HepG2 (cell line): ENCODE measurements around the gene IP6K3. TPM values are rescaled to one million over a fixed set of nuclear protein-coding genes. Genes with fewer than 3 reads are reported as not detected.

Experiments used
- AGO2 ChIP-seq: fragments of 200-400 bp; formaldehyde crosslinking; optimal IDR thresholded peaks from 2 replicates; pipeline ENCODE3; 2017; ENCODE audit warnings: mild to moderate bottlenecking, low read depth, low read length, moderate library complexity
- CENPBD1 ChIP-seq: sonication (generic); formaldehyde crosslinking; IDR thresholded peaks from 2 replicates; pipeline ENCODE4 v1.8.0; 2022; ENCODE audit warnings: missing genetic modification reagents, low read depth, mild to moderate bottlenecking, borderline replicate concordance
- DPF2 ChIP-seq: sonication (generic); formaldehyde crosslinking; IDR thresholded peaks from 2 replicates; pipeline ENCODE4 v1.4.0; 2020; ENCODE audit warnings: mild to moderate bottlenecking, low read depth, missing genetic modification reagents, borderline replicate concordance
- EP300 ChIP-seq, 3 experiments: sonication (generic) in 1 of 3; formaldehyde crosslinking in 1 of 3; IDR thresholded peaks; 2 replicates each; pipeline versions ENCODE4 v1.5.1 to v1.6.1; 2011 to 2020; ENCODE audit warnings: low read depth in 2 of 3, low read length in 2 of 3, borderline replicate concordance in 1 of 3, improper control_type of control experiment in 1 of 3, mild to moderate bottlenecking in 1 of 3, missing genetic modification reagents in 1 of 3, moderate library complexity in 1 of 3
- ESRRA ChIP-seq: sonication (generic); formaldehyde crosslinking; IDR thresholded peaks from 2 replicates; pipeline ENCODE4 v1.5.1; 2020; ENCODE audit warnings: mild to moderate bottlenecking, low read depth, missing genetic modification reagents
- HHEX ChIP-seq: IDR thresholded peaks from 2 replicates; pipeline ENCODE4 v1.6.1; 2016; ENCODE audit warnings: control low read depth
- HNRNPK ChIP-seq: fragments of 200-400 bp; formaldehyde crosslinking; IDR thresholded peaks from 2 replicates; pipeline ENCODE4 v1.6.1; 2018; ENCODE audit warnings: low read length, low read depth, moderate library complexity, mild to moderate bottlenecking; ENCODE audit not compliant: poor library complexity, severe bottlenecking
- NFKB2 ChIP-seq: sonication (generic); formaldehyde crosslinking; IDR thresholded peaks from 2 replicates; pipeline ENCODE4 v1.4.0; 2020; ENCODE audit warnings: missing genetic modification reagents, borderline replicate concordance
- NKX3-1 ChIP-seq: sonication (generic); formaldehyde crosslinking; IDR thresholded peaks from 2 replicates; pipeline ENCODE4 v1.5.0; 2020; ENCODE audit warnings: missing genetic modification reagents
- PLSCR1 ChIP-seq: sonication (generic); formaldehyde crosslinking; IDR thresholded peaks from 2 replicates; pipeline ENCODE4 v1.5.0; 2020; ENCODE audit warnings: missing genetic modification reagents, mild to moderate bottlenecking, borderline replicate concordance
- SIN3A ChIP-seq: IDR thresholded peaks from 2 replicates; pipeline ENCODE4 v1.6.1; 2011; ENCODE audit warnings: low read depth, mild to moderate bottlenecking, control low read depth, low read length, borderline replicate concordance
- SP1 ChIP-seq, 2 experiments: fragments of 450-650 bp in 1 of 2; sonication (generic) in 1 of 2; formaldehyde crosslinking in 1 of 2; IDR thresholded peaks; 2 replicates each; pipeline versions ENCODE4 v1.4.0 to v1.6.1; 2016 to 2020; ENCODE audit warnings: missing genetic modification reagents in 1 of 2
- TFDP1 ChIP-seq: IDR thresholded peaks from 2 replicates; pipeline ENCODE4 v1.6.1; 2016; ENCODE audit warnings: missing compliant biosample characterization, missing genetic modification reagents, borderline replicate concordance
- ZFP91 ChIP-seq: sonication (generic); formaldehyde crosslinking; IDR thresholded peaks from 2 replicates; pipeline ENCODE4 v1.9.0; 2022; ENCODE audit warnings: missing genetic modification reagents, mild to moderate bottlenecking, borderline replicate concordance
- ZMYM3 ChIP-seq: sonication (generic); formaldehyde crosslinking; IDR thresholded peaks from 2 replicates; pipeline ENCODE4 v1.5.1; 2020; ENCODE audit warnings: mild to moderate bottlenecking, missing genetic modification reagents
- ZNF282 ChIP-seq: fragments of 450-650 bp; IDR thresholded peaks from 2 replicates; pipeline ENCODE4 v1.6.1; 2018; ENCODE audit not compliant: partially characterized antibody
- ZNF431 ChIP-seq: sonication (generic); formaldehyde crosslinking; IDR thresholded peaks from 2 replicates; pipeline ENCODE4 v1.9.0; 2022; ENCODE audit warnings: missing genetic modification reagents, low read depth, mild to moderate bottlenecking, borderline replicate concordance
- ZNF724P ChIP-seq: sonication (generic); formaldehyde crosslinking; IDR thresholded peaks from 2 replicates; pipeline ENCODE4 v1.8.0; 2022; ENCODE audit warnings: missing genetic modification reagents, borderline replicate concordance
- polyA plus RNA-seq, 8 experiments: library from polyadenylated mRNA; depleted of rRNA in 3 of 8; stranded (reverse) in 7 of 8; unstranded in 1 of 8; fragments of >200 nt; fragmentation: Illumina TruSeq in 4 of 8; extraction: Trizol in 4 of 8; gene quantifications; 2 replicates each; pipeline versions ENCODE4 v1.2.1 to v1.2.3, GENCODE V29; 2011 to 2016; ENCODE audit warnings: low read depth in 4 of 8, missing spikeins in 1 of 8, mixed read lengths in 1 of 8; ENCODE audit not compliant: insufficient read depth in 1 of 8
- total RNA-seq, 5 experiments: library from RNA; depleted of rRNA; stranded (reverse); fragments of >200 nt; fragmentation: Illumina TruSeq; extraction: Trizol; gene quantifications; 2 replicates each; pipeline ENCODE4 v1.2.3, GENCODE V29; 2016; ENCODE audit warnings: low read depth in 1 of 5
- TF ChIP-seq, protein P1 (sequence below): IDR thresholded peaks from 2 replicates; pipeline ENCODE4 v1.6.1; 2016; ENCODE audit warnings: mild to moderate bottlenecking
- TF ChIP-seq, protein P2 (sequence below): conservative IDR thresholded peaks from 2 replicates; pipeline ENCODE4 v1.6.1; 2018; ENCODE audit warnings: missing genetic modification reagents

The IP6K3 gene
- total and polyA plus RNA-seq, 2 of the 13 experiments (the other 11 are each of a cell fraction or from before 2014, with no cell fraction given) = 0.11 to 0.18 TPM

GRCh38 chr6:33761922-33762629 is 15.4 kb upstream of the IP6K3 start (continued):
- TF ChIP-seq TFDP1 = no peak
- TF ChIP-seq, protein P1, sequence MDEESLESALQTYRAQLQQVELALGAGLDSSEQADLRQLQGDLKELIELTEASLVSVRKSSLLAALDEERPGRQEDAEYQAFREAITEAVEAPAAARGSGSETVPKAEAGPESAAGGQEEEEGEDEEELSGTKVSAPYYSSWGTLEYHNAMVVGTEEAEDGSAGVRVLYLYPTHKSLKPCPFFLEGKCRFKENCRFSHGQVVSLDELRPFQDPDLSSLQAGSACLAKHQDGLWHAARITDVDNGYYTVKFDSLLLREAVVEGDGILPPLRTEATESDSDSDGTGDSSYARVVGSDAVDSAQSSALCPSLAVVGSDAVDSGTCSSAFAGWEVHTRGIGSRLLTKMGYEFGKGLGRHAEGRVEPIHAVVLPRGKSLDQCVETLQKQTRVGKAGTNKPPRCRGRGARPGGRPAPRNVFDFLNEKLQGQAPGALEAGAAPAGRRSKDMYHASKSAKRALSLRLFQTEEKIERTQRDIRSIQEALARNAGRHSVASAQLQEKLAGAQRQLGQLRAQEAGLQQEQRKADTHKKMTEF (CRISPR knock-in tag) = peak; percentile 65; the same call in 1 of the 2 replicates
- TF ChIP-seq DPF2 (CRISPR knock-in tag) = peak; percentile 62; the same call in 1 of the 2 replicates
- no peak for TF ChIP-seq SP1 (IDR thresholded peaks at IDR 0.05)
- TF ChIP-seq SP1 (CRISPR knock-in tag; IDR thresholded peaks at IDR 0.05) = peak; percentile 67; the same call in 1 of the 2 replicates
- TF ChIP-seq CENPBD1 (CRISPR knock-in tag) = no peak
- no peak for TF ChIP-seq ZNF282
- no peak for TF ChIP-seq AGO2
- TF ChIP-seq PLSCR1 (CRISPR knock-in tag) = no peak
- TF ChIP-seq ZNF431 = 0 out of 2 replicates have a peak, but pooled peaks have one; percentile 47
- peak; percentile 94 for TF ChIP-seq ZMYM3
- peak; percentile 98 for TF ChIP-seq ESRRA (CRISPR knock-in tag)
- TF ChIP-seq HHEX = peak; percentile 22; the same call in 1 of the 2 replicates
- TF ChIP-seq, protein P2, sequence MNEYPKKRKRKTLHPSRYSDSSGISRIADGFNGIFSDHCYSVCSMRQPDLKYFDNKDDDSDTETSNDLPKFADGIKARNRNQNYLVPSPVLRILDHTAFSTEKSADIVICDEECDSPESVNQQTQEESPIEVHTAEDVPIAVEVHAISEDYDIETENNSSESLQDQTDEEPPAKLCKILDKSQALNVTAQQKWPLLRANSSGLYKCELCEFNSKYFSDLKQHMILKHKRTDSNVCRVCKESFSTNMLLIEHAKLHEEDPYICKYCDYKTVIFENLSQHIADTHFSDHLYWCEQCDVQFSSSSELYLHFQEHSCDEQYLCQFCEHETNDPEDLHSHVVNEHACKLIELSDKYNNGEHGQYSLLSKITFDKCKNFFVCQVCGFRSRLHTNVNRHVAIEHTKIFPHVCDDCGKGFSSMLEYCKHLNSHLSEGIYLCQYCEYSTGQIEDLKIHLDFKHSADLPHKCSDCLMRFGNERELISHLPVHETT (CRISPR knock-in tag) = no peak
- TF ChIP-seq ZNF724P (CRISPR knock-in tag) = peak; percentile 60; the same call in 1 of the 2 replicates
- peak; percentile 91 for TF ChIP-seq ZFP91 (CRISPR knock-in tag)
- peak in 1 of 2 experiments; percentile 72; a peak in 2 of 4 replicates for TF ChIP-seq EP300 (IDR thresholded peaks at IDR 0.05; ENCODE audit: low read depth in 2 of 2, low read length in 2 of 2)
- TF ChIP-seq EP300 (CRISPR knock-in tag; IDR thresholded peaks at IDR 0.05; ENCODE audit: borderline replicate concordance) = no peak
- peak; percentile 87; the same call in 1 of the 2 replicates for TF ChIP-seq NFKB2 (CRISPR knock-in tag)
- peak; percentile 24; the same call in 1 of the 2 replicates for TF ChIP-seq SIN3A
- no peak for TF ChIP-seq NKX3-1
- no peak for TF ChIP-seq HNRNPK
